Activated CD4-positive, CD25-positive, alpha-beta regulatory T cell treated with anti-CD3 and anti-CD28 coated beads, Interleukin-2, amount 50 U/mL, for 16 hours (primary cell): ENCODE measurements around the gene NRG2.

Source experiments
- DNase-seq: peaks from one replicate; pipeline ENCODE4 v3.0.0-alpha.2; 2020; ENCODE audit warnings: low read depth, low spot score

NRG2 gene

GRCh38 chr5:139839918-139840317 is 203.2 kb downstream of the NRG2 start:
- DNase-seq = no peak

DNA sequence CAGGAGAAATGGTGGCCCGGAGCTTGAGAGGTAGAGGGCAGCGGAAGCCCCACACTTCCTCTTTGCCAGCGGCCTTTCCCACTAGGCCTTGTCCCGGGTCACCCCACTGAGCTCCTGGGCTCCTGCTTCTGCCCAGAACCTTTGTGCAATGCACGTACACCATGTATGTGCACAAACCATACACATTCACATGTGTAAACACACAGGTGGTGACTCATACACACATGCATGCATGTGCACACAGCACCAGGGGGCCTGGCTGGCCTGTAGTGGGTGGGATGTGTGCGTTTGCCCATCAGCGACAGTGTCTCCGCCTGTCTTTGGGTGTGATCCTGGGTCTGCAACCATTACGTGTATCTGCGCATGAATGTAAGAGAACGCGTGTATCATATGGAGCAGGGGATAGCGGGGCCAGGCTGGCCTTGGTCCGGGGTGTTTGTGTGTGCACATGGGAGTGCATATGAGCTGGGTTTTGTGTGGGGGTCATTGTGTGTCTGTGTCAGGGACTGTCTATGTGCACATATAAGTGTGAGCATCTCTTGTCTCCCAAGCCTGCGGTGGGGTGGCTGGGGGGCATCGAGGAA is 203.8 kb downstream of the NRG2 start:
- DNase-seq = no peak

GRCh38 chr5:139838381-139839197 is 204.5 kb downstream of the NRG2 start:
- DNase-seq = no peak

DNA sequence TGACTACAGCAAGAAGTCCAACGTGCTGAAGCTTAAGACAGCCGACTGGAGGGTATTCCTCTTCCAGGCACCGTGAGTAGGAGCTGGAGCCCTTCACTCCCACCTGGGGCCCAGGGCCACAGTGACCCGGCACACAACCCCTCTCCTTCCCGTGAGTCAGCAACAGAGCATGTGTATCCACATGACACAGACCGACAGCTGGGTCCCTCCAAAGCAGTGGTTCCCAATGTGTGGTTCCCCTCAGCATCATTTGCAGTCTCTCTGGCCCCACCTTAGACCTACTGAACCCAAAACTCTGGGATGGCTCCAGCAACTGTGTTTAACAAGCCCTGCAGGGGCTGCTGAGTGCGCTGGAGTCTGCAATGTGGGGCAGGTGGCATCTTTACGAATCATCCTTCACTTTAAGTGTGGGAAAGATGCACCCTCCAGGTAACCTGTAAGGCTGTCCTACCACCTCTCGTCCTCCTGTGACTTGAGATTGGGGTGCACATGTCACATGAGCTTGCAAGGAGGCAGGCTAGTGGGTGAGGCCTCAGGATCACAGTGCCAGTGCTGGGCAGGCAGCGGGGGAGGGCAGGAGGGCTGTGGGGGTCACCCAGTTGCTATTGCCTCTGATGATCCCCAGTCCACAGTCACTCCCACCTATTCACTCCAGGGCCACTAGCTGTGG is 205.3 kb downstream of the NRG2 start:
- no peak for DNase-seq

- DNase-seq = no peak
Measured at GRCh38 chr5:139836469-139837208, 206.5 kb downstream of the NRG2 start.

DNA sequence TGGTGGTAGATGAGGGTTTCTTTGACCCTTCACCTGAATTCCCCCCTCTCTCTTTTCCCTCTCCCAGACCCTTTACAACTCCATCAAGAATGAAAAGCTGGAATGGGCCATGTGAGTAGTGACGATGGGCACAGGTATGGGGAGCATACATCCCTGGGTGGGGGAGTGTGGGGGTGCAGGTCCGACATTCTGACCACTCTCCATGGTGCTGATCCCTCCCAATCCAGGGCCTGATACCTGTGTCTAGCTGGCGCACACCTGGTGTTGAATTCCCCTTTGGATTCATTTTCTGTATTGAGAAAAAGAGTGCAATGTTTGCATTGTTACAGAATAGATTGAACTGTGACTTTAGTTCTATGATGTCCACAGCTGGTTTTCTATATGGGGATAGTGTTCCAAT is 207.4 kb downstream of the NRG2 start:
- DNase-seq = no peak

DNA sequence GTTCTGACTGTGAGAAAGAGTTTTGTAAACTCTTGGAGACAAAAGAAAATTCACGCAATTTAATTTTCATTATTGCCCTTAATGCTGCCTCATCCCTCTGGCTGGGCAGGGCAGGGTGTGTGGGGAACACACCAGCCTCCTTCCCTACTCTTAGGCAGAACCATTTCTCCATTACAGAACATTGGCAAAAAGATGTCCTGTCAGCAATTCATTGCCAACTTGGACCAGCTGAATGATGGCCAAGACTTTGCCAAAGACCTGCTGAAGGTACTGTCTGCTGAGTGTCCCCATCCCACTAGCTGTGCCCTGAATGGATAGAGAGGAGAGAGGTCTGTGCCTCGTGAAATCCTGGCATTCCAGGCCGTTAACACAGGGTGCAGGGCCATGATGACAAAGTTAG is 209.6 kb downstream of the NRG2 start:
- DNase-seq = no peak

DNA sequence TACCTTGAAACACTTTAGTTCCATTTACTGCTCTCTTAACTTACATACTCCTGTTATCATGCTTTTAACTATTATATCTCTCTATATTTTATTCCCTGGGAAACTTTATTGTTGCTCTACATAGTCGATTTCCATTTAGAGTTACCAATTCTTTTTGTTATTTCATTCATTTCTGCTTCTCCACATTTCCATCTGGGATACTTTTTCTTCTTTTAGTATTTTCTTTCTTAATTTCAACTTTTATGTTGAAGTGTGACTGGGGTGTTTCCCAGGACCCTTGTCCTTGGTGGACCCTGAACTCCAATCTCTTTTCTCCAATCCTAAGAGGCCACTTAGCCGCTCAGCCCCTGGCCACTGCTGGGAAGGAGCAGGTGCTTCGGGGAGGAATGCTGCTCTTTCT is 211.5 kb downstream of the NRG2 start:
- DNase-seq = no peak

DNA sequence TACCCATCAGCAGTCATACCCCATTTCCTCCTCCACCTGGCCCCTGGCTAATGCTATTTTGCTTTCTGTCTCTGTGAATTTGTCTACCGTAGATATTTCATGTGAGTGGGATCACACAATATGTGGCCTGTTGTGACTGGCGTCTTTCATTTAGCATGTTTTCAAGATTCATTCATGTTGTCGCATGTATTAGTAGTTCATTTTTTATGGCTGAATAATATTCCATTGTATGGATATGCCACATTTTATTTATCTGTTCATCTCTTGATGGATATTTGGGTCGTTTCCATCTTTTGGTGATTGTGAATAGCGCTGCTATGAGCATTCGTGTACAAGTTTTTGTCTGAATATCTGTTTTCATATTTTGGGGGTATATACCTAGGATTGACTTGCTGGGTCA is 213.6 kb downstream of the NRG2 start:
- no peak for DNase-seq

GRCh38 chr5:139828207-139828895 is 214.7 kb downstream of the NRG2 start:
- DNase-seq = no peak

GRCh38 chr5:139825690-139826089 is 217.4 kb downstream of the NRG2 start:
- no peak for DNase-seq

GRCh38 chr5:139823757-139824355 is 219.2 kb downstream of the NRG2 start:
- no peak for DNase-seq

- no peak for DNase-seq
Measured at GRCh38 chr5:139822553-139823425, 220.3 kb downstream of the NRG2 start.

GRCh38 chr5:139821806-139822552 is 221.1 kb downstream of the NRG2 start:
- DNase-seq = no peak

DNA sequence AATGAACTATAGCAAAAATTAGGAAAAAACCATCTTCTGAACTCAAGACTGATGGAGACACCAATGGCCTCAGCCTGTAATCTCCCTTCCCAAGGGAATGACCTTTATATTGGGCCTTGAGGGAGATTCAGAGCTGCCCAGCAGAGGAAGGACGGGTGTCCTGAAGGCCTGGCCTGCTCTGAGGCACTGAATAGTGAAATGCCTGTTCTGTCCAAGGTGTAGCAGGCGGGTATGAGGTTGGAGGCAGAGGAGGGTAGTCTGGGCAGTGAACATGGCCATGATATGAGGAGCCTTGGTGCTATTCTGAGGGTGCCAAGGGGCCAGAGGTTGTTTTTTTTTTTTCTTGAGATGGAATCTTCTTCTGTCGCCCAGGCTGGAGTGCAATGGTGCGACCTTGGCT is 222.5 kb downstream of the NRG2 start:
- no peak for DNase-seq

DNA sequence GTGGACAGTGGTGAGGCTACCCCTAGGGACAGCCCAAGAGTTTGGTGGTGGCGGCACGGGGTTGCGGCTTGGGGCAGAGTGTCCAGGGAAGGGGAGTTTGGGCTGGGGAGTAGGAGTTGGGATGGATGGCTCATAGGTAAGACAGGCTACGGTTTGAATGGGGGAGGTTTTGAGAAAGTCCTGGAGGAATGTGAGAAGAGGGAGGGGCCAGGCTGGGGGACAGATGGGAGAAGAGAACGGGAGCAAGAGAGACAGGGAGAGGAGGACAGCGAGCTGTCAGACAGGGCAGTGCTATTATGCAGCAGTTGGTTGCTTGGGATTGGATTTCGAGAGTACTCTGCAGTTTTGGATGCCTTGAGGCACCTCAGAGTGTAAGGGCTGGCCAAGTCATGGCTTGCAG is 223.0 kb downstream of the NRG2 start:
- no peak for DNase-seq

GRCh38 chr5:139817970-139818369 is 225.1 kb downstream of the NRG2 start:
- no peak for DNase-seq

DNA sequence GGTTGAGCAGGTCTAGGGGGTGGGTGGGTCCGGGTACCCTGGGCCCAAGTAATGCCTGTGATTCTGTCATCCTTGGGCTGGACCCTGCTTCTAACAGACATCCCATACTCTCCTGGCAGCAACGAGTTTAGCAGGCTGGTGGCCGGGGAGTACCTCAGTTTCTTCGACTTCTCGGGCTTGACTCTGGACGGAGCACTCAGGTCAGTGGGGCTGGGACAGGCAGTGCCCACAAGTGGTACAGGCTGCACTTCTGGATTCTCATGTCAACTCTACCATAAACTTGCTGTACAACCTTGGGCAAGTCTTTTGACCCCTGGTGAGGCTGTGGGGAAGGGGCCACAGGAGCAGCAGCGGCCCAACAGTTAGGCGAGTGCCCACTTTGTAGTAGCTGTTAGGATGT is 225.7 kb downstream of the NRG2 start:
- DNase-seq = no peak

- no peak for DNase-seq
Measured at GRCh38 chr5:139816566-139816965, 226.5 kb downstream of the NRG2 start.
